ENCODE measurements around the gene FBXO30. TPM values are rescaled to one million over a fixed set of nuclear protein-coding genes. Genes with fewer than 3 reads are reported as not detected.

FBXO30 gene, protein sequence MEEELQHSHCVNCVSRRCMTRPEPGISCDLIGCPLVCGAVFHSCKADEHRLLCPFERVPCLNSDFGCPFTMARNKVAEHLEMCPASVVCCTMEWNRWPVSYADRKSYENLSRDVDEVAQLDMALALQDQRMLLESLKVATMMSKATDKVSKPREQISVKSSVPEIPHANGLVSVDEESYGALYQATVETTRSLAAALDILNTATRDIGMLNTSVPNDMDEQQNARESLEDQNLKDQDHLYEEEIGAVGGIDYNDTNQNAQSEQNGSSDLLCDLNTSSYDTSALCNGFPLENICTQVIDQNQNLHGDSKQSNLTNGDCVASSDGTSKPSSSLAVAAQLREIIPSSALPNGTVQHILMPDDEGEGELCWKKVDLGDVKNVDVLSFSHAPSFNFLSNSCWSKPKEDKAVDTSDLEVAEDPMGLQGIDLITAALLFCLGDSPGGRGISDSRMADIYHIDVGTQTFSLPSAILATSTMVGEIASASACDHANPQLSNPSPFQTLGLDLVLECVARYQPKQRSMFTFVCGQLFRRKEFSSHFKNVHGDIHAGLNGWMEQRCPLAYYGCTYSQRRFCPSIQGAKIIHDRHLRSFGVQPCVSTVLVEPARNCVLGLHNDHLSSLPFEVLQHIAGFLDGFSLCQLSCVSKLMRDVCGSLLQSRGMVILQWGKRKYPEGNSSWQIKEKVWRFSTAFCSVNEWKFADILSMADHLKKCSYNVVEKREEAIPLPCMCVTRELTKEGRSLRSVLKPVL
- total RNA-seq = 10 to 100 TPM; 47.1 to 92.2 (median 69.3) TPM

DNA sequence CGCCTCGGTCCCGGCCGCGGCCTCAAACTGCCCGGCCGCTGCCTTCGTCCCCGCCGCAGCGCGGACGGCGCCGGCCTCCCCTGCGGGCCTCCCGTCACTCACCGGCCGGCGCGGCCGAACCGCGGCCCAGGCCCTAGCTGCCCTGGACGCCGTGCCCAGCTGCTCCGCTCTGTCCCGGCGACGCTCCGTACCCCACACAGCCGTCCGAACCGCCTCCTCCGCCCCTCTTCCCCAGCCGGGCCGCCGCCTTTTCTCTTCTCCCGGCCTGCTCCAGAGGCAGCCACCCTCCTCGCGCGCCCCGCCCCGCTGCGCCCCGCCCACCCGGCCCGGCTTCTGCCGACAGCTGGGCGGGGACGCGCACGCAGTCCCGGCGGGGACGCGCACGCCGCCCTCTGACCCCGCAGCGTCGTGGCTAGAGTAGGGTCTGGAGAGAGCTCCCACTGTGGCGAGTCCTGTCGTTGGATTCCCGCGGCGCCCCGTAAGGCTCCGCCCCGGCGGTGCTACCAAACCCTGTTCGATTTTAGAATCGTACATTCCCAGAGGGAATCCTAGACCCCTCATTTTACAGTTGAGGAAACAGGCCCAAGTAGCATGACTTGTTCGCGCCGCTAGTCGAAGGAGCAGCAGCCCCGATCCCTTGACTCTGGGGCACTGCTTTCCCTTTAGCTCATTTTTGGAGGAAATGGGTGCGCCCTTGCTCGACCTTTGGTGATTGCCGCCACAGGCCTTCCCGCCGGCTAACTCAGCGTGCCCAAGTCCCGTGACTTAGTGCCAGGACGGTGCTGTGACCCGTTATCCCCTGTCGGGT lies at the start of gene FBXO30:
FBXO30 (minus strand) TSS at position 295 of the 808 bp plus-strand sequence. CDS start 8,390 bp downstream, outside the sequence.
- Histone ChIP-seq H3K36me3 (peaks cover 0 to 3% (median 0%) of the 10 kb centered on the region in 4 donors), H3K27ac (replicated peaks in 1 of 4) (peak within 1 kb of the TSS; percentile 93 to 97 (median 96)), H3K27me3 (no peaks in the 10 kb centered on the region), H3K4me3 (peak within 1 kb of the TSS; percentile 75 to 89 (median 81)), H3K9me3 (no peaks in the 10 kb centered on the region), H3K4me1 (peaks cover 22 to 43% (median 31%) of the 10 kb centered on the region in 4 donors)
- intact Hi-C loops (cut with DNase I) = loop anchor here (2.0 to 5.0 kb wide), 2 partner anchors 70 to 77 kb away; partner anchors contain the start of gene EPM2A
- peak; percentile 98 for DNase-seq (ENCODE audit: extremely low spot score)
- no peak for TF ChIP-seq EP300 (IDR thresholded peaks at IDR 0.05)
- TF ChIP-seq, protein P1, sequence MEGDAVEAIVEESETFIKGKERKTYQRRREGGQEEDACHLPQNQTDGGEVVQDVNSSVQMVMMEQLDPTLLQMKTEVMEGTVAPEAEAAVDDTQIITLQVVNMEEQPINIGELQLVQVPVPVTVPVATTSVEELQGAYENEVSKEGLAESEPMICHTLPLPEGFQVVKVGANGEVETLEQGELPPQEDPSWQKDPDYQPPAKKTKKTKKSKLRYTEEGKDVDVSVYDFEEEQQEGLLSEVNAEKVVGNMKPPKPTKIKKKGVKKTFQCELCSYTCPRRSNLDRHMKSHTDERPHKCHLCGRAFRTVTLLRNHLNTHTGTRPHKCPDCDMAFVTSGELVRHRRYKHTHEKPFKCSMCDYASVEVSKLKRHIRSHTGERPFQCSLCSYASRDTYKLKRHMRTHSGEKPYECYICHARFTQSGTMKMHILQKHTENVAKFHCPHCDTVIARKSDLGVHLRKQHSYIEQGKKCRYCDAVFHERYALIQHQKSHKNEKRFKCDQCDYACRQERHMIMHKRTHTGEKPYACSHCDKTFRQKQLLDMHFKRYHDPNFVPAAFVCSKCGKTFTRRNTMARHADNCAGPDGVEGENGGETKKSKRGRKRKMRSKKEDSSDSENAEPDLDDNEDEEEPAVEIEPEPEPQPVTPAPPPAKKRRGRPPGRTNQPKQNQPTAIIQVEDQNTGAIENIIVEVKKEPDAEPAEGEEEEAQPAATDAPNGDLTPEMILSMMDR (IDR thresholded peaks at IDR 0.05) = peak in 1 of 3 experiments; percentile 33
- TF ChIP-seq POLR2AphosphoS5 (IDR thresholded peaks at IDR 0.05) = peak; percentile 89 to 95
- TF ChIP-seq POLR2A (IDR thresholded peaks at IDR 0.05; ENCODE audit: low read depth) = peak; percentile 54
- WGBS = 2% methylated on average over 15 of the region's 88 CpGs

DNA sequence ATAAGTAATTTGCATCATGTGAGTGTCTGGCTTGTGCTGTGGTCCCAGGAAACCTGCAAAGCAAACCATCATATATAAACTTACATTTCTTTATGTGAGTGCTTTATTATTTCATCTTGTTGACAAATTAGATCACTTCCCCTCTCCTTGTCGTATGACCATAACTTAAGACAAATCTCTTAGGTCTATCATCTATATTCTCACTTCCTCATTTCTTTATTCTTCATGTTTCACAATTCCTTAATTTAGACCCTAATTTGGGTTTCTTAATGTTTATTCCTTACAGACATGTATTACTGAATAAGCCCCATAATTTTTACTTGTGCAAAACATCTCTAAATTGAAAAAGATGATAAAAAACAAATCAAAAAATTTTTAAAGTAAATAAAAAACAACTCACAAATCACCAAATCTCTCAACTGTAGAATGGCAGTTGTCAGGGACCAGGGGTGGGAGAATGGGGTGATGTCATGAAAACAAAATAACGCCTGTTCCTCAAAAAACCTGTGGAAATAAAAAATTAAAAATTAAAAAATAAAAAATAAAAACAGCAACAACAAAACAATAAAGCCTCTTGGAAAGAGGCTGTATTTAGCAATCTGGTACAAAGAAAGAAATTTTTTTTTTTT lies 49.5 kb upstream of the FBXO30 start:
- no peaks in the 10 kb centered on the region for H3K36me3 ChIP-seq
- intact Hi-C loops (cut with DNase I) = no loop called here
- WGBS = 81% methylated on average over 2 of the region's 2 CpGs
- H3K4me1 ChIP-seq = peaks cover 5 to 18% (median 16%) of the 10 kb centered on the region in 4 donors
- TF ChIP-seq EP300 (IDR thresholded peaks at IDR 0.05) (no peak), POLR2A (IDR thresholded peaks at IDR 0.05; ENCODE audit: low read depth) (no peak)
- no peak overlapping the region for H3K4me3 ChIP-seq
- peaks cover 0 to 8% (median 3%) of the 10 kb centered on the region in 4 donors for H3K9me3 ChIP-seq
- no peaks in the 10 kb centered on the region for H3K27me3 ChIP-seq
- H3K27ac ChIP-seq (replicated peaks in 1 of 4) = no peak overlapping the region
- DNase-seq (ENCODE audit: extremely low spot score) = no peak

GRCh38 chr6:145863366-145863765 lies 48.8 kb upstream of the FBXO30 start:
- no peak for TF ChIP-seq EP300 (IDR thresholded peaks at IDR 0.05)
- no peak for TF ChIP-seq POLR2A (IDR thresholded peaks at IDR 0.05; ENCODE audit: low read depth)
- TF ChIP-seq POLR2AphosphoS5 (IDR thresholded peaks at IDR 0.05) = no peak
- H3K4me1 ChIP-seq = peaks cover 5 to 18% (median 16%) of the 10 kb centered on the region in 4 donors
- H3K4me3 ChIP-seq = no peak overlapping the region
- WGBS = 84% methylated on average over 1 of the region's 1 CpG
- no peak overlapping the region for H3K27ac ChIP-seq (replicated peaks in 1 of 4)
- no peaks in the 10 kb centered on the region for H3K27me3 ChIP-seq
- intact Hi-C loops (cut with DNase I) = no loop called here
- H3K9me3 ChIP-seq = peaks cover 0 to 8% (median 3%) of the 10 kb centered on the region in 4 donors
- no peaks in the 10 kb centered on the region for H3K36me3 ChIP-seq
- no peak for DNase-seq (ENCODE audit: extremely low spot score)

DNA sequence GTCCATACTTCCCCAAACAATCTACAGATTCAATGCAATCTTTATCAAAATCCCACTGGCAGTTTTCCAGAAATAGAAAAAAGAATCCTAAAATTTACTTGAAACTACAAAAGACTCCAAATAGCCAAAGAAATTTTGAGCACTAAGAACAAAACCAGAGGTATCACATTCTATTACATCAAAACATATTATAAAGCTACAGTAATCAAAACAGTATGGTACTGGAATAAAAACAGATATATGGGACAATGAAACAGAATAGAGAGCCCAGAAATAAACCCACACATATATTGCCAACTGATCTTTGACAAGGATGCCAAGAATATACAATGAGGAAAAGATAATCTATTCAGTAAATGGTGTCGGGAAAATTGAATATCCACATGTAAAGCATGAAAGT lies 46.0 kb upstream of the FBXO30 start:
- no peak for TF ChIP-seq EP300 (IDR thresholded peaks at IDR 0.05)
- no peak for TF ChIP-seq POLR2AphosphoS5 (IDR thresholded peaks at IDR 0.05)
- TF ChIP-seq, protein P1 (IDR thresholded peaks at IDR 0.05) = no peak
- no peak for TF ChIP-seq POLR2A (IDR thresholded peaks at IDR 0.05; ENCODE audit: low read depth)
- H3K36me3 ChIP-seq = no peaks in the 10 kb centered on the region
- peaks cover 4 to 7% (median 4%) of the 10 kb centered on the region in 4 donors for H3K4me1 ChIP-seq
- no peak overlapping the region for H3K27ac ChIP-seq (replicated peaks in 1 of 4)
- no peak overlapping the region for H3K4me3 ChIP-seq
- 100% methylated on average over 1 of the region's 1 CpG for WGBS
- peaks cover 0 to 8% (median 3%) of the 10 kb centered on the region in 4 donors for H3K9me3 ChIP-seq
- H3K27me3 ChIP-seq = no peaks in the 10 kb centered on the region
- intact Hi-C loops (cut with DNase I) = no loop called here
- DNase-seq (ENCODE audit: extremely low spot score) = no peak

DNA sequence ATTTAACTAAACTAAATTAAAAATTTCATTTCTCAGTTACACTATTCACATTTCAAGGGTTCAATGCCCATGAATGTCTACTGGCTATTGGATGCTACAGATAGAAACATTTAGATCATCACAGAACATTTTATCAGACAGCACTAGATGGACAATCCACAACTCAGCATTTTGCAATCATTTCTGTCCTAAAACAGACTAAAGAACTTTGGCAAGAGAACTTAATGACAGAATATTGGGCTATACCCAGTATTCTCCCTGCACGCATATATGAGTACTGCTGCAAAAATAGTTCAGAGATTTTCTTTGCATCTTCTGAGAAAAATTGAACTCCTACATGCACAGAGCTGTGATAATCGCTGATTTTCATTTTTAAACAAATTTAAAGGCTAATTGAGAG lies 36.1 kb upstream of the FBXO30 start:
- Histone ChIP-seq H3K9me3 (no peaks in the 10 kb centered on the region), H3K27me3 (no peaks in the 10 kb centered on the region), H3K27ac (replicated peaks in 1 of 4) (no peak overlapping the region), H3K4me3 (no peak overlapping the region), H3K4me1 (peaks cover 0 to 36% (median 22%) of the 10 kb centered on the region in 4 donors), H3K36me3 (no peaks in the 10 kb centered on the region)
- 79% methylated on average over 2 of the region's 2 CpGs for WGBS
- DNase-seq (ENCODE audit: extremely low spot score) = no peak
- TF ChIP-seq POLR2A (IDR thresholded peaks at IDR 0.05; ENCODE audit: low read depth) (no peak), EP300 (IDR thresholded peaks at IDR 0.05) (no peak), POLR2AphosphoS5 (IDR thresholded peaks at IDR 0.05) (no peak)
- TF ChIP-seq, protein P1 (IDR thresholded peaks at IDR 0.05) = no peak
- intact Hi-C loops (cut with DNase I) = no loop called here
